Heart right ventricle (tissue), 16 donors: ENCODE data around the gene PUSL1. TPM values are rescaled to one million over a fixed set of nuclear protein-coding genes. Genes with fewer than 3 reads are reported as not detected.
A peak's percentile ranks its signal among the peaks of the same experiment; 100 is the strongest.

Experiments
- ATAC-seq, 8 donors: fragments of 200-7000 bp; cut with Tn5 transposase; one replicate each; pipeline ENCODE4 v1.9.1; 2020; ENCODE audit warnings: mild to moderate bottlenecking in 8 of 8, moderate library complexity in 8 of 8, moderate number of reproducible peaks in 1 of 8
- DNase-seq, 2 donors: peaks; one replicate each; pipeline ENCODE4 v3.0.0-alpha.2; 2020
- H3K27ac ChIP-seq, 10 donors: fragments of 200-600 bp; sonication (generic) in 2 of 10; one replicate each; pipeline versions ENCODE4 v1.5.0 to v1.8.0; 2020 to 2022; ENCODE audit warnings: mild to moderate bottlenecking in 3 of 10
- H3K27me3 ChIP-seq, 7 donors: fragments of 200-600 bp; one replicate each; pipeline ENCODE4 v1.8.0; 2021 to 2022; ENCODE audit warnings: mild to moderate bottlenecking in 2 of 7
- H3K36me3 ChIP-seq, 9 donors: fragments of 200-600 bp; sonication (generic) in 1 of 9; one replicate each; pipeline versions ENCODE4 v1.5.0 to v1.8.0; 2020 to 2022; ENCODE audit warnings: mild to moderate bottlenecking in 2 of 9
- H3K4me1 ChIP-seq, 9 donors: fragments of 200-600 bp; sonication (generic) in 1 of 9; one replicate each; pipeline versions ENCODE4 v1.5.0 to v1.8.0; 2020 to 2022; ENCODE audit warnings: mild to moderate bottlenecking in 4 of 9
- H3K4me3 ChIP-seq, 10 donors: fragments of 200-600 bp; sonication (generic) in 2 of 10; one replicate each; pipeline versions ENCODE4 v1.5.0 to v1.8.0; 2020 to 2022; ENCODE audit warnings: mild to moderate bottlenecking in 7 of 10, moderate library complexity in 2 of 10
- H3K9me3 ChIP-seq, 11 donors: fragments of 200-600 bp in 10 of 11; sonication (generic) in 2 of 11; one replicate each; pipeline versions ENCODE4 v1.5.0 to v1.8.0; 2013 to 2022; ENCODE audit warnings: mild to moderate bottlenecking in 2 of 11, control low read depth in 1 of 11, moderate library complexity in 1 of 11
- WGBS, 2 donors: extraction: QIAGEN DNeasy Blood & Tissue Kit; methylation state at CpG; one replicate each; pipeline ENCODE4 v1.1.7; 2013; ENCODE audit warnings: inconsistent platforms in 1 of 2; 5-methylcytosine and 5-hydroxymethylcytosine counted together
- intact Hi-C, 10 donors: fragments of 100-400 bp; cut with DNase I; formaldehyde crosslinking; loops; one replicate each; pipeline versions ENCODE4 v1.11.1 to v1.14.2; 2022
- polyA plus RNA-seq, 2 donors: library from polyadenylated mRNA; stranded (reverse); fragments of 200-250 nt; gene quantifications; one replicate each; pipeline ENCODE4 v1.2.3, GENCODE V29; 2013
- total RNA-seq, 10 donors: library from RNA; stranded (reverse); fragmentation: NEBNext Ultra II Directional in 3 of 10; extraction: Animal tissue kit (Norgen Biotek cat#: 25700) in 3 of 10; gene quantifications; one replicate each; pipeline versions ENCODE4 v1.2.1 to v1.2.4, GENCODE V29; 2021 to 2023
- TF ChIP-seq, protein P1 (sequence below), 9 donors: fragments of 200-600 bp; sonication (generic) in 2 of 9; IDR thresholded peaks; one replicate each; pipeline versions ENCODE4 v1.5.0 to v1.8.0; 2021 to 2022; ENCODE audit warnings: antibody characterized with exemption in 9 of 9, mild to moderate bottlenecking in 5 of 9, moderate library complexity in 1 of 9
- donor health status: Arrhythmogenic right ventricular cardiomyopathy.
- donor health status: ischemic (EF 13 %, LVEDD 7.1; RV severe dilation, severe dysfunction).
- donor health status: healthy with polysubstance abuse.
- donor health status: DM: no; HTN: yes; CAD: no.
- donor health status: DM: no; HTN: no; CAD: no.
- donor health status: ischemic (EF 25% LVEDD 6.9; RV normal size, moderate dysfunction).
- donor health status: ischemic (EF 25% LVEDD 5.7; RV mildly dilated, moderate dysfunction).
- donor health status: healthy.
- donor health status: DM: yes; HTN: yes; CAD: no.
- donor health status: Ischemic cardiomyopathy.
- donor health status: ischemic (EF 35%, LVEDD 5.7; RV mildly dilated, moderate dysfunction).
- donor health status: nonischemic (EF 11% LVEDD 7.7; RV severe dilation, severe dysfunction).
- donor health status: DM: yes; HTN: yes; CAD: no.
- donor health status: PGD.
- donor health status: ischemic (EF 29% LVEDD 5.4; RV normal size, mild dysfunction).
- donor health status: nonischemic (EF 23%, LVEDD 6.1; RV moderate dilation, normal function).

PUSL1 gene
- total and polyA plus RNA-seq, 12 donors: 5.6 to 17.8 (median 9.1) TPM

DNA sequence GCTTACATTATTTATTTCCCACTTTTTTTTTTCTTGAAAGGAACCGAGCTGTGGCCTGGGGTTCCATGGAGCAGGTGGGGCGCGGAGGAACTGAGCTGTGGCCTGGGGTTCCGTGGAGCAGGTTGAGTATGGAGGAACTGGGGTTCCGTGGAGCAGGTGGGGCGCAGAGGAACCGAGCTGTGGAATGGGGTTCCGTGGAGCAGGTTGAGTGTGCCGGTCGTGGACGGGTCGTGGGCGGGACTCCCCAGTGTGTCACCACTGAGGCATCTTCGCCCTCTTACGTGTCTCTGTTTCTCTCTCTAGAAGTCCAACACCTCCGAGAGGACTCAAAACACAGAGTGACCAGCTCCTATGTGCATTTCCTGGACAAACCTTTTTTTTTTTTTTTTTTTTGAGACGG, 29.4 kb upstream of the PUSL1 start:
- intact Hi-C loops: no loop called here
- no peak overlapping the region for H3K4me3 ChIP-seq
- H3K9me3 ChIP-seq: no peaks in the 10 kb centered on the region
- H3K36me3 ChIP-seq: no peaks in the 10 kb centered on the region
- peaks cover 5 to 20% (median 8%) of the 10 kb centered on the region in 9 donors for H3K4me1 ChIP-seq
- ATAC-seq (no peak), DNase-seq (no peak)
- TF ChIP-seq, protein P1, sequence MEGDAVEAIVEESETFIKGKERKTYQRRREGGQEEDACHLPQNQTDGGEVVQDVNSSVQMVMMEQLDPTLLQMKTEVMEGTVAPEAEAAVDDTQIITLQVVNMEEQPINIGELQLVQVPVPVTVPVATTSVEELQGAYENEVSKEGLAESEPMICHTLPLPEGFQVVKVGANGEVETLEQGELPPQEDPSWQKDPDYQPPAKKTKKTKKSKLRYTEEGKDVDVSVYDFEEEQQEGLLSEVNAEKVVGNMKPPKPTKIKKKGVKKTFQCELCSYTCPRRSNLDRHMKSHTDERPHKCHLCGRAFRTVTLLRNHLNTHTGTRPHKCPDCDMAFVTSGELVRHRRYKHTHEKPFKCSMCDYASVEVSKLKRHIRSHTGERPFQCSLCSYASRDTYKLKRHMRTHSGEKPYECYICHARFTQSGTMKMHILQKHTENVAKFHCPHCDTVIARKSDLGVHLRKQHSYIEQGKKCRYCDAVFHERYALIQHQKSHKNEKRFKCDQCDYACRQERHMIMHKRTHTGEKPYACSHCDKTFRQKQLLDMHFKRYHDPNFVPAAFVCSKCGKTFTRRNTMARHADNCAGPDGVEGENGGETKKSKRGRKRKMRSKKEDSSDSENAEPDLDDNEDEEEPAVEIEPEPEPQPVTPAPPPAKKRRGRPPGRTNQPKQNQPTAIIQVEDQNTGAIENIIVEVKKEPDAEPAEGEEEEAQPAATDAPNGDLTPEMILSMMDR (IDR thresholded peaks at IDR 0.05): no peak
- H3K27ac ChIP-seq: no peak overlapping the region
- H3K27me3 ChIP-seq: no peaks in the 10 kb centered on the region
- WGBS, 2 donors: 92 to 93% methylated on average over 16 of the region's 17 CpGs

DNA sequence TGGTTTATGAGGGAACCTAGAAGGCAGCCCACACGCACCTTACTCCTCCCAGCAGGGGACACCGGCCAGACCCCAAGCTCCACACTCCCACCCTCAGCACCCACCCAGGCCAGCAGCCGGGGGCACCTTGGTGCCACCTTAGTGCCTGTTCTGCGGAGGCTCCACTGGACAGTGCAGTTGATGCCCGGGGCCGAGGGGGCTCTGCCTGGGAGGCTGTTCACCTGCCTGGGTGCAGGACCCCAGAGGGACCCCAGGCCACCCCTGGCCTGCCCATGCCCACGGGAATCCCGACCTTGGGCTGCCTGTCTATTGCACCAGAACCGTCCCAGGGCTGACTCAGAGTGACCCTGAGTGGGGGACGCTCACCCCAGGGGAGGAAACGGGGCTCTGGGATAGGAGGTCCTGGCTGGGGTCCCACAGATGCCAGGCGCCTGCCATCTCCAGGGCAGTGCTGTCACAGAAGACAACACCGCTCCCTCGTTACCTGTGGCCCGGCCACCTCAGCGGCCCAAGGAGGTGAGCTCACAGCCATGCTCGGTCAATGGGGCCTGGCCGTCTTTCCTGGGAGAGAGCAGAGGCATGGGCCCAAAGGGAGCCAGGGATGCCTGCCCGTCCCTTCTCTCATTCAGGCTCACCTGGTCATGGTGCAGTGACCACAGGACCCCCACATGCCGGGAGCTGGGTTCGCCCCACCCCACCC, 27.5 kb upstream of the PUSL1 start:
- no peaks in the 10 kb centered on the region for H3K36me3 ChIP-seq
- 89 to 94% methylated on average over 21 of the region's 21 CpGs for WGBS, 2 donors
- peaks cover 0 to 11% (median 0%) of the 10 kb centered on the region in 9 donors for H3K4me1 ChIP-seq
- TF ChIP-seq, protein P1 (IDR thresholded peaks at IDR 0.05): no peak
- no peak overlapping the region for H3K4me3 ChIP-seq
- H3K27ac ChIP-seq: peak overlapping the region in 1 of 10 donors; percentile 31
- ATAC-seq (peak in 4 of 8 donors; percentile 2 to 7 (median 6)), DNase-seq (peak in 1 of 2 donors; percentile 10)
- H3K9me3 ChIP-seq: no peaks in the 10 kb centered on the region
- peaks cover 0 to 12% (median 8%) of the 10 kb centered on the region in 7 donors for H3K27me3 ChIP-seq
- intact Hi-C loops: no loop called here

DNA sequence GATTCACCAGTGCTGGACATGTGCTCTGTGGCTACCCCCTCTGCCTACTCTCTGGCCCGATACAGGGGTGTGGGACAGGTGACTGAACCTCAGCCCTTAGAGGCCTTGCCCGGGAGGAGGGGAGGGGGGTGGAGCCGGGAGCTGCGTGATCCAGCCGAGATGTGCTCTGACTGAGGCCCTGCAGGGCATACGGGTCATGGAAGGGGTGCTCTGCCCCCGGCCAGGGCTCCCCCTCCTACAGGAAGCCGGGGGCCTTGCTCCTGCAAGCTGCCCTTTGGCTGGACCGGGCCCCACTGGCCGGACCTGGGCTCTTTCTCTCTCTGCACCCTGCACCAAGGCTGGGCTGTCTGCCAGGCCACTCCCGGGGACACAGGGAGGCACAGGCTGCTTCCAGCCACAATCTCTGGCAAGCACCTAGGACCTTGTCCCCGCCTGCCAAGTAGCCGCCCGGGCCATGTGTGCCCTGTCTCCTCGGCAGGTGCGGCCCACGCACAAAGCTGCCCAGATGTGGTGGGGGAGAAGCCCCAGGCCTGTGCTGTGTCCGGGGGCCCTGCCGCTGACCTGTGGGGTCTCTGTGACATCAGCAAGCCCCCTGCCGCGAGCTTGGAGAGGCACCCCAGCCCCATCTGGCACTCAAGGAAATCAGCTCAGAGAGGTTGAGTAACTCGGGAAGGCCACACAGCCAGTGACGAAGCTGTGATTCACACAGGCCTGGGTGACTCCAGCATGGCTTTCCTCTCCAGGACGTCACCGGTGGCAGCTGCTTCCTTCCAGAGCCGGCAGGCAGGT, 26.7 kb upstream of the PUSL1 start:
- no peak overlapping the region for H3K4me3 ChIP-seq
- peak; percentile 77 to 83 for DNase-seq
- H3K9me3 ChIP-seq: no peaks in the 10 kb centered on the region
- H3K36me3 ChIP-seq: no peaks in the 10 kb centered on the region
- H3K27ac ChIP-seq: peak overlapping the region in 4 of 10 donors; percentile 4 to 46 (median 37)
- H3K4me1 ChIP-seq: peaks cover 0 to 11% (median 0%) of the 10 kb centered on the region in 9 donors
- H3K27me3 ChIP-seq: peaks cover 0 to 19% (median 16%) of the 10 kb centered on the region in 7 donors
- TF ChIP-seq, protein P1 (IDR thresholded peaks at IDR 0.05): no peak
- ATAC-seq: peak; percentile 62 to 95 (median 87)
- 31 to 45% methylated on average over 26 of the region's 26 CpGs for WGBS, 2 donors
- intact Hi-C loops: no loop called here

DNA sequence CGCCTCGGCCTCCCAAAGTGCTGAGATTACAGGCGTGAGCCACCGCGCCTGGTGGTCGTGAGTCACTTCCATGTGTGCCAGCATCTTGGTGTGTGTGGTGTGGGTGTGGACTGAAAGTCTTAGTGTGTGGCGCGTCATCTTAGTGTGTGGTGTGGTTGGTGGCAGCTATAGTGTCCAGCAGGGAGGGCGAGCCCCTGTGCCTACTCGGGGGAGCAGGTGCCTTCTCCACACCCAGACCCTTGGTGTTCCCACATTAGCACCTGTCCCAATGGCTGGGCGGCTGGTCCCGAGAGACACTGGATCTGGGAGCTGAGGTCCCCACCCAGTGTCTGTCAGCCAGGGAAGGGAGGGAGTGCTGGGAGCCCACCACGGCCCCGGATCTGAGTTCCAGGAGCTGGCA, 25.4 kb upstream of the PUSL1 start:
- peaks cover 0 to 32% (median 24%) of the 10 kb centered on the region in 7 donors for H3K27me3 ChIP-seq
- WGBS, 2 donors: 81 to 88% methylated on average over 14 of the region's 14 CpGs
- intact Hi-C loops: no loop called here
- TF ChIP-seq, protein P1 (IDR thresholded peaks at IDR 0.05): no peak
- no peak for ATAC-seq
- H3K36me3 ChIP-seq: no peaks in the 10 kb centered on the region
- no peaks in the 10 kb centered on the region for H3K9me3 ChIP-seq
- H3K4me3 ChIP-seq: no peak overlapping the region
- DNase-seq: peak in 1 of 2 donors; percentile 10
- H3K4me1 ChIP-seq: peaks cover 0 to 11% (median 0%) of the 10 kb centered on the region in 9 donors
- H3K27ac ChIP-seq: no peak overlapping the region
